ENCODE data around the gene ERC1.

ERC1 gene

GRCh38 chr12:1369938-1370500 lies 379.0 kb downstream of the ERC1 start:
- Histone ChIP-seq H3K9me3 (replicated peaks; ENCODE audit: insufficient read depth, low read length) (no peaks in the 10 kb centered on the region), H4K20me1 (ENCODE audit: insufficient read depth, low read length) (no peaks in the 10 kb centered on the region), H3K9ac (ENCODE audit: low read length) (no peak overlapping the region), H3K9me2 (replicated peaks; ENCODE audit: insufficient read depth, low read length) (no peaks in the 10 kb centered on the region), H2AFZ (ENCODE audit: low read length) (no peak overlapping the region), H3K4me3 (ENCODE audit: low read length) (no peak overlapping the region), H3K27ac (ENCODE audit: low read length) (no peak overlapping the region), H3F3A (ENCODE audit: insufficient read depth, low read length) (no peaks in the 10 kb centered on the region), H3K36me3 (replicated peaks; ENCODE audit: insufficient read depth, low read length) (no peaks in the 10 kb centered on the region), H3K4me2 (ENCODE audit: low read depth, low read length) (no peak overlapping the region), H3K4me1 (ENCODE audit: low read length) (no peaks in the 10 kb centered on the region), H3K79me2 (ENCODE audit: low read length) (no peaks in the 10 kb centered on the region), H3K27me3 (replicated peaks; ENCODE audit: insufficient read depth, low read length) (no peaks in the 10 kb centered on the region)
- no peak for DNase-seq
- TF ChIP-seq EZH2 (optimal IDR thresholded peaks at IDR 0.05; ENCODE audit: low read depth, low read length), result no peak
- TF ChIP-seq EZH2phosphoT487 (IDR thresholded peaks at IDR 0.05; ENCODE audit: low read length), result no peak
- no peak for TF ChIP-seq CTCF (IDR thresholded peaks at IDR 0.05; ENCODE audit: low read length)

- DNase-seq, result no peak
- Histone ChIP-seq H2AFZ (ENCODE audit: low read length) (no peak overlapping the region), H3K9me3 (replicated peaks; ENCODE audit: insufficient read depth, low read length) (no peaks in the 10 kb centered on the region), H3K27ac (ENCODE audit: low read length) (no peak overlapping the region), H3K9me2 (replicated peaks; ENCODE audit: insufficient read depth, low read length) (no peaks in the 10 kb centered on the region), H4K20me1 (ENCODE audit: insufficient read depth, low read length) (no peaks in the 10 kb centered on the region), H3K36me3 (replicated peaks; ENCODE audit: insufficient read depth, low read length) (no peaks in the 10 kb centered on the region), H3K9ac (ENCODE audit: low read length) (no peak overlapping the region), H3K27me3 (replicated peaks; ENCODE audit: insufficient read depth, low read length) (no peaks in the 10 kb centered on the region), H3K79me2 (ENCODE audit: low read length) (no peaks in the 10 kb centered on the region), H3K4me2 (ENCODE audit: low read depth, low read length) (no peak overlapping the region), H3F3A (ENCODE audit: insufficient read depth, low read length) (no peaks in the 10 kb centered on the region), H3K4me3 (ENCODE audit: low read length) (no peak overlapping the region), H3K4me1 (ENCODE audit: low read length) (no peaks in the 10 kb centered on the region)
- TF ChIP-seq EZH2phosphoT487 (IDR thresholded peaks at IDR 0.05; ENCODE audit: low read length) (no peak), CTCF (IDR thresholded peaks at IDR 0.05; ENCODE audit: low read length) (no peak), EZH2 (optimal IDR thresholded peaks at IDR 0.05; ENCODE audit: low read depth, low read length) (no peak)
These were observed 383.1 kb downstream of the ERC1 start for GRCh38 chr12:1373901-1374735.

- Histone ChIP-seq H3K36me3 (replicated peaks; ENCODE audit: insufficient read depth, low read length) (no peaks in the 10 kb centered on the region), H3K4me3 (ENCODE audit: low read length) (no peak overlapping the region), H3K9me3 (replicated peaks; ENCODE audit: insufficient read depth, low read length) (no peaks in the 10 kb centered on the region), H4K20me1 (ENCODE audit: insufficient read depth, low read length) (no peaks in the 10 kb centered on the region), H3K79me2 (ENCODE audit: low read length) (no peaks in the 10 kb centered on the region), H3K27ac (ENCODE audit: low read length) (no peak overlapping the region), H3K9me2 (replicated peaks; ENCODE audit: insufficient read depth, low read length) (no peaks in the 10 kb centered on the region), H3F3A (ENCODE audit: insufficient read depth, low read length) (no peaks in the 10 kb centered on the region), H3K27me3 (replicated peaks; ENCODE audit: insufficient read depth, low read length) (no peaks in the 10 kb centered on the region), H3K4me1 (ENCODE audit: low read length) (no peaks in the 10 kb centered on the region), H3K4me2 (ENCODE audit: low read depth, low read length) (no peak overlapping the region), H3K9ac (ENCODE audit: low read length) (no peak overlapping the region), H2AFZ (ENCODE audit: low read length) (no peak overlapping the region)
- TF ChIP-seq EZH2phosphoT487 (IDR thresholded peaks at IDR 0.05; ENCODE audit: low read length) (no peak), EZH2 (optimal IDR thresholded peaks at IDR 0.05; ENCODE audit: low read depth, low read length) (no peak), CTCF (IDR thresholded peaks at IDR 0.05; ENCODE audit: low read length) (no peak)
- no peak for DNase-seq
These were observed 384.3 kb downstream of the ERC1 start for GRCh38 chr12:1375323-1375722.

All from MM.1S (cell line).